Spleen (tissue), 7 donors: ENCODE data around the gene TYMP.

ENCODE experiments used
- CTCF ChIP-seq, 11 experiments: fragments of 200-600 bp in 7 of 11; fragments of 450-650 bp in 4 of 11; sonication (generic) in 4 of 11; IDR thresholded peaks in 8 of 11; conservative IDR thresholded peaks in 3 of 11; 1 replicate in 7 of 11; 2 replicates in 4 of 11; pipeline versions ENCODE4 v1.4.0 to v1.8.0; 2016 to 2021; ENCODE audit warnings: antibody characterized with exemption in 11 of 11, inconsistent platforms in 4 of 11, mild to moderate bottlenecking in 1 of 11
- POLR2A ChIP-seq, 3 donors: fragments of 450-650 bp; IDR thresholded peaks; one replicate each; pipeline ENCODE4 v1.5.1; 2017; ENCODE audit warnings: antibody characterized with exemption in 3 of 3, mild to moderate bottlenecking in 1 of 3
- donor health status: DM: no; HTN: no; CAD: no; lungs with moderate emphysema.
- donor health status: DM: no; HTN: no; CAD: no.
- donor health status: DM: no; HTN: no; CAD: no.

- TF ChIP-seq CTCF (IDR thresholded peaks at IDR 0.05 in 8 of 11, conservative IDR thresholded peaks at IDR 0.05 in 3 of 11) (no peak), POLR2A (IDR thresholded peaks at IDR 0.05) (no peak)
Measured at GRCh38 chr22:50545522-50546325, 15.9 kb upstream of the TYMP start, which contains the start of gene KLHDC7B.
